AG04449 (cell line): ENCODE results near the gene HCRTR2.

Source experiments
- CTCF ChIA-PET: fragments of 350-600 bp; formaldehyde crosslinking; extraction: SDS; loops from one replicate; lab custom pipeline; 2021; ENCODE audit warnings: antibody characterized with exemption; lab: Yijun Ruan, JAX
- POLR2A ChIA-PET: fragments of 400-600, 350-600 bp; formaldehyde crosslinking; extraction: SDS; loops from one replicate; lab custom pipeline; 2020; ENCODE audit warnings: antibody characterized with exemption, inconsistent platforms; lab: Yijun Ruan, JAX
- DNase-seq: peaks from one replicate; pipeline ENCODE4 v3.0.0-alpha.2; 2010; ENCODE audit warnings: low read depth, low spot score
- H3K4me3 ChIP-seq: 2 replicates; pipeline ENCODE4 v1.5.1; 2011; ENCODE audit warnings: low read depth, mild to moderate bottlenecking, control low read depth, low read length
- CTCF ChIP-seq: IDR thresholded peaks from one replicate; pipeline ENCODE4 v1.5.1; 2011; ENCODE audit warnings: mild to moderate bottlenecking, moderate library complexity, low read length, control low read depth, inconsistent platforms; ENCODE audit not compliant: insufficient read depth; ENCODE audit errors: missing control alignments

Gene HCRTR2

GRCh38 chr6:55182016-55182650 is 7.8 kb downstream of the HCRTR2 start:
- POLR2A ChIA-PET: no interaction called here
- DNase-seq: no peak
- no peak overlapping the region for H3K4me3 ChIP-seq
- no peak for TF ChIP-seq CTCF
- CTCF ChIA-PET: no interaction called here

- DNase-seq: no peak
- TF ChIP-seq CTCF: no peak
- ChIA-PET POLR2A (no interaction called here), CTCF (no interaction called here)
- no peak overlapping the region for H3K4me3 ChIP-seq
Measured at GRCh38 chr6:55184782-55185530, 10.6 kb downstream of the HCRTR2 start.

- no peak for TF ChIP-seq CTCF
- DNase-seq: no peak
- ChIA-PET CTCF (no interaction called here), POLR2A (no interaction called here)
- H3K4me3 ChIP-seq: no peak overlapping the region
Measured at GRCh38 chr6:55198715-55199114, 24.4 kb downstream of the HCRTR2 start.

GRCh38 chr6:55199239-55199638 is 24.9 kb downstream of the HCRTR2 start:
- ChIA-PET CTCF (no interaction called here), POLR2A (no interaction called here)
- H3K4me3 ChIP-seq: no peak overlapping the region
- DNase-seq: no peak
- no peak for TF ChIP-seq CTCF

- TF ChIP-seq CTCF: no peak
- CTCF ChIA-PET: no interaction called here
- no peak overlapping the region for H3K4me3 ChIP-seq
- POLR2A ChIA-PET: no interaction called here
- no peak for DNase-seq
Measured at GRCh38 chr6:55208478-55209458, 34.5 kb downstream of the HCRTR2 start.
